Fibroblast of pulmonary artery (primary cell): ENCODE data around the gene NCEH1.
"Not testable (repeated sequence)": the region's sequence is repeated elsewhere in the genome, so short reads cannot be mapped to it uniquely, and the experiment has no call there.

Experiments used
- DNase-seq: peaks from one replicate; pipeline ENCODE4 v3.0.0-alpha.2; 2010; ENCODE audit warnings: low read depth
- H3K4me3 ChIP-seq: replicated peaks from 2 replicates; pipeline ENCODE4 v1.5.1; 2011; ENCODE audit warnings: low read depth, mild to moderate bottlenecking, control low read depth, low read length, moderate library complexity
- CTCF ChIP-seq: IDR thresholded peaks from 2 replicates; pipeline ENCODE4 v1.5.1; 2011; ENCODE audit warnings: mild to moderate bottlenecking, control low read depth, low read length, inconsistent platforms; ENCODE audit errors: missing control alignments

Gene NCEH1

GRCh38 chr3:172710664-172711453, at the start of gene NCEH1:
Gene NCEH1, minus strand, starts transcription at chr3:172711067. Its CDS starts 83 bp downstream, at chr3:172710984.
- peak within 1 kb of the TSS; percentile 80 for H3K4me3 ChIP-seq
- DNase-seq = peak; percentile 97
- peak; percentile 75 for TF ChIP-seq CTCF

- peak; percentile 82 for DNase-seq
- not testable (repeated sequence) for H3K4me3 ChIP-seq
Observed at GRCh38 chr3:172760416-172760815, 49.5 kb upstream of the NCEH1 start.

GRCh38 chr3:172753125-172753524, 42.3 kb upstream of the NCEH1 start:
- no peak overlapping the region for H3K4me3 ChIP-seq

GRCh38 chr3:172752651-172753050, 41.8 kb upstream of the NCEH1 start:
- no peak for TF ChIP-seq CTCF
- H3K4me3 ChIP-seq = no peak overlapping the region
- no peak for DNase-seq

More at GRCh38 chr3:172753125-172753524, 42.3 kb upstream of the NCEH1 start:
- TF ChIP-seq CTCF = no peak
- no peak for DNase-seq

GRCh38 chr3:172751175-172751704, 40.4 kb upstream of the NCEH1 start:
- H3K4me3 ChIP-seq = peak overlapping the region; percentile 82
- no peak for TF ChIP-seq CTCF
- peak; percentile 26 for DNase-seq

- DNase-seq = peak; percentile 100
- peak; percentile 71 for TF ChIP-seq CTCF
- peak within 1 kb of the TSS; percentile 82 for H3K4me3 ChIP-seq
Observed at GRCh38 chr3:172750368-172751174, 39.7 kb upstream of the NCEH1 start, which contains the start of gene ECT2. Gene ECT2, plus strand, starts transcription at chr3:172750726. Its CDS starts 3,805 bp downstream, at chr3:172754531.

GRCh38 chr3:172750069-172750367, 39.2 kb upstream of the NCEH1 start:
- no peak for DNase-seq
- peak overlapping the region; percentile 82 for H3K4me3 ChIP-seq
- TF ChIP-seq CTCF = no peak
